HepG2 (cell line): ENCODE data around the gene RNU4-1. TPM values are rescaled to one million over a fixed set of nuclear protein-coding genes. Genes with fewer than 3 reads are reported as not detected.

Experiments used
- ATM ChIP-seq: fragments of 450-650 bp; IDR thresholded peaks from 2 replicates; pipeline ENCODE4 v1.7.1; 2017; ENCODE audit warnings: mild to moderate bottlenecking, borderline replicate concordance
- BHLHE40 ChIP-seq: IDR thresholded peaks from 2 replicates; pipeline ENCODE4 v1.6.1; 2011; ENCODE audit warnings: low read length, improper control_type of control experiment
- CREM ChIP-seq, 2 experiments: sonication (generic) in 1 of 2; formaldehyde crosslinking in 1 of 2; IDR thresholded peaks; 2 replicates each; pipeline versions ENCODE4 v1.4.0 to v1.6.1; 2016 to 2020; ENCODE audit warnings: antibody characterized with exemption in 1 of 2, mild to moderate bottlenecking in 1 of 2, missing genetic modification reagents in 1 of 2
- DPF2 ChIP-seq: sonication (generic); formaldehyde crosslinking; IDR thresholded peaks from 2 replicates; pipeline ENCODE4 v1.4.0; 2020; ENCODE audit warnings: mild to moderate bottlenecking, low read depth, missing genetic modification reagents, borderline replicate concordance
- DR1 ChIP-seq: sonication (generic); formaldehyde crosslinking; IDR thresholded peaks from 2 replicates; pipeline ENCODE4 v1.8.0; 2021; ENCODE audit warnings: mild to moderate bottlenecking, missing genetic modification reagents, inconsistent platforms
- FOSL2 ChIP-seq: sonication (generic); formaldehyde crosslinking; IDR thresholded peaks from 2 replicates; pipeline ENCODE4 v1.4.0; 2020; ENCODE audit warnings: missing genetic modification reagents
- HOXA9 ChIP-seq: sonication (generic); formaldehyde crosslinking; IDR thresholded peaks from 2 replicates; pipeline ENCODE4 v1.8.1; 2022; ENCODE audit warnings: missing genetic modification reagents, mild to moderate bottlenecking, moderate library complexity, borderline replicate concordance
- MED8 ChIP-seq: sonication (generic); formaldehyde crosslinking; IDR thresholded peaks from 2 replicates; pipeline ENCODE4 v1.8.1; 2023; ENCODE audit warnings: mild to moderate bottlenecking, missing genetic modification reagents; ENCODE audit not compliant: insufficient replicate concordance
- MTA3 ChIP-seq: sonication (generic); formaldehyde crosslinking; IDR thresholded peaks from 2 replicates; pipeline ENCODE4 v1.4.0; 2020; ENCODE audit warnings: missing genetic modification reagents
- ZNF264 ChIP-seq: sonication (generic); formaldehyde crosslinking; IDR thresholded peaks from 2 replicates; pipeline ENCODE4 v1.4.0; 2020; ENCODE audit warnings: missing genetic modification reagents
- ZNF670 ChIP-seq: sonication (generic); formaldehyde crosslinking; IDR thresholded peaks from 2 replicates; pipeline ENCODE4 v1.8.0; 2022; ENCODE audit warnings: mild to moderate bottlenecking, missing genetic modification reagents, borderline replicate concordance
- ZNF816 ChIP-seq: sonication (generic); formaldehyde crosslinking; IDR thresholded peaks from 2 replicates; pipeline ENCODE4 v1.8.0; 2022; ENCODE audit warnings: missing genetic modification reagents, mild to moderate bottlenecking, borderline replicate concordance
- ZZZ3 ChIP-seq: sonication (generic); formaldehyde crosslinking; IDR thresholded peaks from 2 replicates; pipeline ENCODE4 v1.4.0; 2020; ENCODE audit warnings: missing genetic modification reagents, mild to moderate bottlenecking, borderline replicate concordance
- polyA plus RNA-seq, 8 experiments: library from polyadenylated mRNA; depleted of rRNA in 3 of 8; stranded (reverse) in 7 of 8; unstranded in 1 of 8; fragments of >200 nt; fragmentation: Illumina TruSeq in 4 of 8; extraction: Trizol in 4 of 8; gene quantifications; 2 replicates each; pipeline versions ENCODE4 v1.2.1 to v1.2.3, GENCODE V29; 2011 to 2016; ENCODE audit warnings: low read depth in 4 of 8, missing spikeins in 1 of 8, mixed read lengths in 1 of 8; ENCODE audit not compliant: insufficient read depth in 1 of 8
- total RNA-seq, 5 experiments: library from RNA; depleted of rRNA; stranded (reverse); fragments of >200 nt; fragmentation: Illumina TruSeq; extraction: Trizol; gene quantifications; 2 replicates each; pipeline ENCODE4 v1.2.3, GENCODE V29; 2016; ENCODE audit warnings: low read depth in 1 of 5
- TF ChIP-seq, protein P1 (sequence below): sonication (generic); formaldehyde crosslinking; IDR thresholded peaks from 2 replicates; pipeline ENCODE4 v1.5.0; 2020; ENCODE audit warnings: mild to moderate bottlenecking, missing genetic modification reagents
- TF ChIP-seq, protein P2 (sequence below): sonication (generic); formaldehyde crosslinking; conservative IDR thresholded peaks from 2 replicates; pipeline ENCODE4 v1.4.0; 2020; ENCODE audit warnings: missing genetic modification reagents
- TF ChIP-seq, protein P3 (sequence below): sonication (generic); formaldehyde crosslinking; conservative IDR thresholded peaks from 2 replicates; pipeline ENCODE4 v1.8.0; 2022; ENCODE audit warnings: mild to moderate bottlenecking, moderate library complexity, missing genetic modification reagents
- TF ChIP-seq, protein P4 (sequence below): sonication (generic); formaldehyde crosslinking; IDR thresholded peaks from 2 replicates; pipeline ENCODE4 v1.4.0; 2020; ENCODE audit warnings: missing genetic modification reagents
- TF ChIP-seq, protein P5 (sequence below): sonication (generic); formaldehyde crosslinking; conservative IDR thresholded peaks from 2 replicates; pipeline ENCODE4 v1.5.0; 2020; ENCODE audit warnings: missing genetic modification reagents
- TF ChIP-seq, protein P6 (sequence below): sonication (generic); formaldehyde crosslinking; IDR thresholded peaks from 2 replicates; pipeline ENCODE4 v1.4.0; 2020; ENCODE audit warnings: low read depth, mild to moderate bottlenecking, missing genetic modification reagents

The RNU4-1 gene
- total and polyA plus RNA-seq, 2 of the 13 experiments (the other 11 are each of a cell fraction or from before 2014, with no cell fraction given), result 7,407 TPM; not detected in 1

DNA sequence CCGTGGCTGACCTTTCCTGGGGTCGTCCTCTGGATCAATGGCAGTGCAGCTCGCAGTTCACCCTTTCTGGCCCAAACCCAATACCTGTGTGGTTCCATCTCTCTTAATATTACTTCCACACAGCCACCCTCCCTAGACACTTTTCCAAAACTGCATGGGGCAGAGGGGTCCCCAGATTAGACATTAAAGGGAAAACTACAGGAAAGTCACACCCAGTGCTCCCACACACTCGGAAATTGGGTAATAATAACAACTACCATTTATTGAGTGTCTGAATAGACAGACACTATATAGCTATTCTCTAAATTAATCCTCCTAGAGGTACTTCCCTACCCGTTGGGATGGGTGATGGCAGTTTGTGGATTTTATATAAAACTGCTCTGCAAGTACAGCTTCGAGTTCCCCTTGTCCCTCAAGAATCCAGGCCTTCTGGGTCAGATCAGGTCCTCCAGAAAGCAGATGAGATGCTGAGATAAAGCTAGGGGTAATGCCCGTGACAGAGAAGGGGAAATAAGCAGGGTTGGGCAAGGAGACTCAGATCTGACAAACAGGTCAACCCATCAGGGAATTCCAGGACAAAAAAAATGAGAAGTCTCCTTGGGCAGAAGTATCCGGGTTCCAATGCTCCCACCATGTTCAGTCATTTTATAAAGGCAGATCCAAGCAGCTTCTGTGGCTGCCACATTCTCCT lies 26.7 kb downstream of the RNU4-1 start (continued):
- TF ChIP-seq, protein P1, sequence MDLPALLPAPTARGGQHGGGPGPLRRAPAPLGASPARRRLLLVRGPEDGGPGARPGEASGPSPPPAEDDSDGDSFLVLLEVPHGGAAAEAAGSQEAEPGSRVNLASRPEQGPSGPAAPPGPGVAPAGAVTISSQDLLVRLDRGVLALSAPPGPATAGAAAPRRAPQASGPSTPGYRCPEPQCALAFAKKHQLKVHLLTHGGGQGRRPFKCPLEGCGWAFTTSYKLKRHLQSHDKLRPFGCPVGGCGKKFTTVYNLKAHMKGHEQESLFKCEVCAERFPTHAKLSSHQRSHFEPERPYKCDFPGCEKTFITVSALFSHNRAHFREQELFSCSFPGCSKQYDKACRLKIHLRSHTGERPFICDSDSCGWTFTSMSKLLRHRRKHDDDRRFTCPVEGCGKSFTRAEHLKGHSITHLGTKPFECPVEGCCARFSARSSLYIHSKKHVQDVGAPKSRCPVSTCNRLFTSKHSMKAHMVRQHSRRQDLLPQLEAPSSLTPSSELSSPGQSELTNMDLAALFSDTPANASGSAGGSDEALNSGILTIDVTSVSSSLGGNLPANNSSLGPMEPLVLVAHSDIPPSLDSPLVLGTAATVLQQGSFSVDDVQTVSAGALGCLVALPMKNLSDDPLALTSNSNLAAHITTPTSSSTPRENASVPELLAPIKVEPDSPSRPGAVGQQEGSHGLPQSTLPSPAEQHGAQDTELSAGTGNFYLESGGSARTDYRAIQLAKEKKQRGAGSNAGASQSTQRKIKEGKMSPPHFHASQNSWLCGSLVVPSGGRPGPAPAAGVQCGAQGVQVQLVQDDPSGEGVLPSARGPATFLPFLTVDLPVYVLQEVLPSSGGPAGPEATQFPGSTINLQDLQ (CRISPR knock-in tag), result no peak
- TF ChIP-seq HOXA9, result no peak
- peak; percentile 57; the same call in 1 of the 2 replicates for TF ChIP-seq ZNF670 (CRISPR knock-in tag)
- TF ChIP-seq, protein P2, sequence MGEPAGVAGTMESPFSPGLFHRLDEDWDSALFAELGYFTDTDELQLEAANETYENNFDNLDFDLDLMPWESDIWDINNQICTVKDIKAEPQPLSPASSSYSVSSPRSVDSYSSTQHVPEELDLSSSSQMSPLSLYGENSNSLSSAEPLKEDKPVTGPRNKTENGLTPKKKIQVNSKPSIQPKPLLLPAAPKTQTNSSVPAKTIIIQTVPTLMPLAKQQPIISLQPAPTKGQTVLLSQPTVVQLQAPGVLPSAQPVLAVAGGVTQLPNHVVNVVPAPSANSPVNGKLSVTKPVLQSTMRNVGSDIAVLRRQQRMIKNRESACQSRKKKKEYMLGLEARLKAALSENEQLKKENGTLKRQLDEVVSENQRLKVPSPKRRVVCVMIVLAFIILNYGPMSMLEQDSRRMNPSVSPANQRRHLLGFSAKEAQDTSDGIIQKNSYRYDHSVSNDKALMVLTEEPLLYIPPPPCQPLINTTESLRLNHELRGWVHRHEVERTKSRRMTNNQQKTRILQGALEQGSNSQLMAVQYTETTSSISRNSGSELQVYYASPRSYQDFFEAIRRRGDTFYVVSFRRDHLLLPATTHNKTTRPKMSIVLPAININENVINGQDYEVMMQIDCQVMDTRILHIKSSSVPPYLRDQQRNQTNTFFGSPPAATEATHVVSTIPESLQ (CRISPR knock-in tag), result no peak
- TF ChIP-seq, protein P3, sequence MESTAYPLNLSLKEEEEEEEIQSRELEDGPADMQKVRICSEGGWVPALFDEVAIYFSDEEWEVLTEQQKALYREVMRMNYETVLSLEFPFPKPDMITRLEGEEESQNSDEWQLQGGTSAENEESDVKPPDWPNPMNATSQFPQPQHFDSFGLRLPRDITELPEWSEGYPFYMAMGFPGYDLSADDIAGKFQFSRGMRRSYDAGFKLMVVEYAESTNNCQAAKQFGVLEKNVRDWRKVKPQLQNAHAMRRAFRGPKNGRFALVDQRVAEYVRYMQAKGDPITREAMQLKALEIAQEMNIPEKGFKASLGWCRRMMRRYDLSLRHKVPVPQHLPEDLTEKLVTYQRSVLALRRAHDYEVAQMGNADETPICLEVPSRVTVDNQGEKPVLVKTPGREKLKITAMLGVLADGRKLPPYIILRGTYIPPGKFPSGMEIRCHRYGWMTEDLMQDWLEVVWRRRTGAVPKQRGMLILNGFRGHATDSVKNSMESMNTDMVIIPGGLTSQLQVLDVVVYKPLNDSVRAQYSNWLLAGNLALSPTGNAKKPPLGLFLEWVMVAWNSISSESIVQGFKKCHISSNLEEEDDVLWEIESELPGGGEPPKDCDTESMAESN (CRISPR knock-in tag), result no peak
- no peak for TF ChIP-seq CREM (IDR thresholded peaks at IDR 0.05)
- TF ChIP-seq CREM (CRISPR knock-in tag; IDR thresholded peaks at IDR 0.05), result no peak
- TF ChIP-seq ZNF816 (CRISPR knock-in tag), result no peak
- no peak for TF ChIP-seq DR1
- TF ChIP-seq ATM, result no peak
- TF ChIP-seq BHLHE40, result no peak
- TF ChIP-seq FOSL2 (CRISPR knock-in tag), result no peak
- TF ChIP-seq ZZZ3 (CRISPR knock-in tag), result no peak
- TF ChIP-seq, protein P4, sequence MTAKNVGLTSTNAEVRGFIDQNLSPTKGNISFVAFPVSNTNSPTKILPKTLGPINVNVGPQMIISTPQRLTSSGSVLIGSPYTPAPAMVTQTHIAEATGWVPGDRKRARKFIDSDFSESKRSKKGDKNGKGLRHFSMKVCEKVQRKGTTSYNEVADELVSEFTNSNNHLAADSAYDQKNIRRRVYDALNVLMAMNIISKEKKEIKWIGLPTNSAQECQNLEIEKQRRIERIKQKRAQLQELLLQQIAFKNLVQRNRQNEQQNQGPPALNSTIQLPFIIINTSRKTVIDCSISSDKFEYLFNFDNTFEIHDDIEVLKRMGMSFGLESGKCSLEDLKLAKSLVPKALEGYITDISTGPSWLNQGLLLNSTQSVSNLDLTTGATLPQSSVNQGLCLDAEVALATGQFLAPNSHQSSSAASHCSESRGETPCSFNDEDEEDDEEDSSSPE (CRISPR knock-in tag), result no peak
- no peak for TF ChIP-seq MTA3
- no peak for TF ChIP-seq MED8 (CRISPR knock-in tag)
- TF ChIP-seq DPF2 (CRISPR knock-in tag), result no peak
- no peak for TF ChIP-seq ZNF264 (CRISPR knock-in tag)
- TF ChIP-seq, protein P5, sequence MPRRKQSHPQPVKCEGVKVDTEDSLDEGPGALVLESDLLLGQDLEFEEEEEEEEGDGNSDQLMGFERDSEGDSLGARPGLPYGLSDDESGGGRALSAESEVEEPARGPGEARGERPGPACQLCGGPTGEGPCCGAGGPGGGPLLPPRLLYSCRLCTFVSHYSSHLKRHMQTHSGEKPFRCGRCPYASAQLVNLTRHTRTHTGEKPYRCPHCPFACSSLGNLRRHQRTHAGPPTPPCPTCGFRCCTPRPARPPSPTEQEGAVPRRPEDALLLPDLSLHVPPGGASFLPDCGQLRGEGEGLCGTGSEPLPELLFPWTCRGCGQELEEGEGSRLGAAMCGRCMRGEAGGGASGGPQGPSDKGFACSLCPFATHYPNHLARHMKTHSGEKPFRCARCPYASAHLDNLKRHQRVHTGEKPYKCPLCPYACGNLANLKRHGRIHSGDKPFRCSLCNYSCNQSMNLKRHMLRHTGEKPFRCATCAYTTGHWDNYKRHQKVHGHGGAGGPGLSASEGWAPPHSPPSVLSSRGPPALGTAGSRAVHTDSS (CRISPR knock-in tag), result no peak
- TF ChIP-seq, protein P6, sequence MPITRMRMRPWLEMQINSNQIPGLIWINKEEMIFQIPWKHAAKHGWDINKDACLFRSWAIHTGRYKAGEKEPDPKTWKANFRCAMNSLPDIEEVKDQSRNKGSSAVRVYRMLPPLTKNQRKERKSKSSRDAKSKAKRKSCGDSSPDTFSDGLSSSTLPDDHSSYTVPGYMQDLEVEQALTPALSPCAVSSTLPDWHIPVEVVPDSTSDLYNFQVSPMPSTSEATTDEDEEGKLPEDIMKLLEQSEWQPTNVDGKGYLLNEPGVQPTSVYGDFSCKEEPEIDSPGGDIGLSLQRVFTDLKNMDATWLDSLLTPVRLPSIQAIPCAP (CRISPR knock-in tag), result no peak
